HG03575 (cell line): Measurements from ENCODE around the gene ELAPOR1.

ENCODE experiments used
- ATAC-seq: cut with Tn5 transposase; IDR thresholded peaks from one replicate; pipeline ENCODE4 v1.9.1; 2021; ENCODE audit not compliant: unreplicated experiment, insufficient number of reproducible peaks, low FRiP score; ENCODE audit errors: extremely low read depth

The ELAPOR1 gene

GRCh38 chr1:109163551-109163950, 49.6 kb downstream of the ELAPOR1 start:
- no peak for ATAC-seq
